HUES6 (cell line): Measurements from ENCODE around the gene ZNF560.

Experiments used
- H3K27ac ChIP-seq: 2 replicates; pipeline ENCODE4 v1.7.0; 2013; ENCODE audit warnings: low read depth, mild to moderate bottlenecking, low read length, inconsistent platforms
- H3K27me3 ChIP-seq: 2 replicates; pipeline ENCODE4 v1.6.1; 2013; ENCODE audit warnings: low read length; ENCODE audit not compliant: control insufficient read depth, insufficient read depth
- H3K36me3 ChIP-seq: 2 replicates; pipeline ENCODE4 v1.6.1; 2013; ENCODE audit warnings: low read length; ENCODE audit not compliant: control insufficient read depth, insufficient read depth
- H3K4me1 ChIP-seq: 2 replicates; pipeline ENCODE4 v1.6.1; 2013; ENCODE audit warnings: low read length; ENCODE audit not compliant: control insufficient read depth, insufficient read depth
- H3K4me3 ChIP-seq: 2 replicates; pipeline ENCODE4 v1.5.1; 2013; ENCODE audit warnings: low read depth, low read length
- H3K9ac ChIP-seq: one replicate; pipeline ENCODE4 v1.6.1; 2013; ENCODE audit warnings: mild to moderate bottlenecking, low read length
- H3K9me3 ChIP-seq: 2 replicates; pipeline ENCODE4 v1.6.1; 2013; ENCODE audit warnings: low read depth, low read length; ENCODE audit not compliant: control insufficient read depth, insufficient read depth

Gene ZNF560

GRCh38 chr19:9507285-9507684, 8.9 kb upstream of the ZNF560 start:
- no peak overlapping the region for H3K4me3 ChIP-seq
- no peak overlapping the region for H3K27ac ChIP-seq
- no peaks in the 10 kb centered on the region for H3K4me1 ChIP-seq
- no peaks in the 10 kb centered on the region for H3K36me3 ChIP-seq
- H3K27me3 ChIP-seq, result no peaks in the 10 kb centered on the region
- peaks cover 76% of the 10 kb centered on the region for H3K9me3 ChIP-seq
- H3K9ac ChIP-seq, result no peak overlapping the region

DNA sequence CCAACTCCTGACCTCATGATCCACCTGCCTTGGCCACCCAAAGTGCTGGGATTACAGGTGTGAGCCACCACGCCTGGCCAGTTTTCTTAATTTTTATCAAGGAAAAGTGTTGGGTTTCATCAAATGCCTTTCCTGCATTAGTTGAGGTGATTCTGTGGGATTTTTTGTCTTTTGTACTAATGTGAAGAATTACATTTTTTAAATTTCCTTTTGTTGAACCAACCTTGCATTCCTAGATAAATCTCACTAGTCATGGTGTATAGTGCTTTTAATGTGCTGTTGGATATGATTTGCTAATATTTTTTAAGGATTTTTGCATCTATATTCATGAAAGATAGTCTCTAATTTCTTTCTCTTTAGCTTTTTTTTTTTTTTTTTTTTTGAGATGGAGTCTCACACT, 2.4 kb upstream of the ZNF560 start:
- Histone ChIP-seq H3K4me3 (no peak overlapping the region), H3K27ac (no peak overlapping the region), H3K36me3 (no peaks in the 10 kb centered on the region), H3K27me3 (no peaks in the 10 kb centered on the region), H3K9ac (no peak overlapping the region), H3K9me3 (peaks cover 63% of the 10 kb centered on the region), H3K4me1 (no peaks in the 10 kb centered on the region)

DNA sequence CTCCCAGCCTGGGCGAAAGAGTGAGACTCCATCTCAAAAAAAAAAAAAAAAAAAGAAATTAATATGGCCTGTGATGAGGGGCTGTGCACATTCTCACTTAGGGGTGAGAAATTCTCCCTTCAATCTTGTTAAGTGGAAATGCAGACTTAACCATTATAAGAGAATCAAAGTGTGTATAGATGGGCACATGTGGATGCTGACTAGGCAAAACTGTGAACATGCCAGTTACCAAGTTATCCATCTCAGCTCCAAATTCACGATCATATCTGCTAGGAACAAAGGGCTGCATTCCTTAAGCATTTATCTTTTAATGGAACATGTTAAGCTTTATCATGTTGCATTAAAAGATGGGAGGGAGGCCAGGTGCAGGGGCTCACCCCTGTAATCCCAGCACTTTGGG, 4.3 kb downstream of the ZNF560 start:
- Histone ChIP-seq H3K9ac (no peak overlapping the region), H3K4me3 (no peak overlapping the region), H3K4me1 (no peaks in the 10 kb centered on the region), H3K36me3 (no peaks in the 10 kb centered on the region), H3K27me3 (no peaks in the 10 kb centered on the region), H3K27ac (no peak overlapping the region), H3K9me3 (peaks cover 72% of the 10 kb centered on the region)

DNA sequence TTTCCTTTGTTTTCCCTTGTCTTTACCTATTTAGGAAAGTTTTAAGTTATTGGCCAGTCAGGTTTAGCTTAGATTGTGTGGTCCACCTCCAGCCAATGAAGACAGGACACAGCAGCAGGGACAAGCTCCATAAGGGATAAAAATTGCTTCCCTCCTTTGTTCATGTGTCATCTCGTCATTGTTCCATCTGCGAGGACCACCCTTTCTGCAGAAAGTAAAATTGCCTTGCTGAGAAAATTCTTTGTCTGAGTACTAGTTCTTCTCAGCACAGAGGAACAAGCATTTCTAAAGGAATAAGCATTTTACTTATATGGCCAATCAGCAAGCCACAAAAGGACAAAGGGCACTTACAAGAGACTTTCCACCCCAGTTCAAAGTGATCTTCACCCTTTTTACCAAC, 11.4 kb downstream of the ZNF560 start:
- Histone ChIP-seq H3K9ac (no peak overlapping the region), H3K4me3 (no peak overlapping the region), H3K27ac (no peak overlapping the region), H3K36me3 (no peaks in the 10 kb centered on the region), H3K4me1 (no peaks in the 10 kb centered on the region), H3K9me3 (peaks cover 70% of the 10 kb centered on the region), H3K27me3 (no peaks in the 10 kb centered on the region)

- Histone ChIP-seq H3K27ac (no peak overlapping the region), H3K9me3 (peaks cover 59% of the 10 kb centered on the region), H3K9ac (no peak overlapping the region), H3K36me3 (no peaks in the 10 kb centered on the region), H3K4me3 (no peak overlapping the region), H3K4me1 (no peaks in the 10 kb centered on the region), H3K27me3 (no peaks in the 10 kb centered on the region)
These were observed 13.3 kb downstream of the ZNF560 start for GRCh38 chr19:9485140-9485539.

DNA sequence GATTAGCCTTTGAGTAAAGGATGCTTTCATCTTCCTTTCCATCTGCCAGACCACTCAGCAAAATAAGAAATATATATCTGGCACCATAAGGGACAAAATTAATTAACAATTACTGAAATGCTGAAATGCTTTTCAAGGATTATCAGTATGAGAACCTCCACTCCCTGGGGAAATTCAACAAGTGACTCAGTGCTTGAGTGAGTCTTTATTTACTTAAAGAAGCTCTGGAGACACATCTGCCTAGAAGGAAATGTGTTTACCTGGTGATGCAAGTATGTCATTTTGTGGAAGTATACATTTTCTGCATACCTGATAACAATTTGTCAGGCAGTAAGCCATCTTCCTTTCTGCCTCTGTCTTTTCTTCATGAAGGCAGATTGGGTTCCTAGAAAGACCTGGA, 23.4 kb downstream of the ZNF560 start:
- Histone ChIP-seq H3K27ac (no peak overlapping the region), H3K4me1 (no peaks in the 10 kb centered on the region), H3K4me3 (no peak overlapping the region), H3K36me3 (peaks cover 5% of the 10 kb centered on the region; the same call in 1 of the 2 replicates), H3K27me3 (no peaks in the 10 kb centered on the region), H3K9me3 (peaks cover 87% of the 10 kb centered on the region), H3K9ac (no peak overlapping the region)

- Histone ChIP-seq H3K9me3 (peaks cover 93% of the 10 kb centered on the region), H3K4me1 (no peaks in the 10 kb centered on the region), H3K4me3 (no peak overlapping the region), H3K36me3 (peaks cover 3% of the 10 kb centered on the region; the same call in 1 of the 2 replicates), H3K9ac (no peak overlapping the region), H3K27me3 (no peaks in the 10 kb centered on the region), H3K27ac (no peak overlapping the region)
These were observed 31.3 kb downstream of the ZNF560 start for GRCh38 chr19:9467161-9467560.

DNA sequence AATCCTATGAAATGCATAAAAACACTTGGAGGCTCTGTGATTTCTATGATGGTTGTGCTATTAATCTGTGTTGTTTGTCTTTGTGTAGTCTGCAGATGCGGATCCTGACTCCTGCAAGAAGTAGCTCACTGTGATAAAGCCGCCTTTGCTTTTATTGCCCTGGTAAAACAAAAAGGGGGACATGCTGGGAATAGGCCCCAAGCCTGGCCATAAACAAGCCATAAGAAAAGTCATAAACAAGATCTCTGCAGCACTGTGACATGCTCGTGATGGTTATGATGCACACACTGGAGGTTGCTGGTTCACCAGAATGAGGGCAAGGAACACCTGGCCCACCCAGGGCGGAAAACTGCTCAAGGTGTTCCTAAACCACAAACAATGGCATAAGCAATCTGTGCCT, 36.5 kb downstream of the ZNF560 start:
- H3K9ac ChIP-seq, result no peak overlapping the region
- H3K36me3 ChIP-seq, result no peaks in the 10 kb centered on the region
- no peak overlapping the region for H3K27ac ChIP-seq
- peaks cover 95% of the 10 kb centered on the region for H3K9me3 ChIP-seq
- H3K4me3 ChIP-seq, result no peak overlapping the region
- H3K4me1 ChIP-seq, result no peaks in the 10 kb centered on the region
- no peaks in the 10 kb centered on the region for H3K27me3 ChIP-seq

DNA sequence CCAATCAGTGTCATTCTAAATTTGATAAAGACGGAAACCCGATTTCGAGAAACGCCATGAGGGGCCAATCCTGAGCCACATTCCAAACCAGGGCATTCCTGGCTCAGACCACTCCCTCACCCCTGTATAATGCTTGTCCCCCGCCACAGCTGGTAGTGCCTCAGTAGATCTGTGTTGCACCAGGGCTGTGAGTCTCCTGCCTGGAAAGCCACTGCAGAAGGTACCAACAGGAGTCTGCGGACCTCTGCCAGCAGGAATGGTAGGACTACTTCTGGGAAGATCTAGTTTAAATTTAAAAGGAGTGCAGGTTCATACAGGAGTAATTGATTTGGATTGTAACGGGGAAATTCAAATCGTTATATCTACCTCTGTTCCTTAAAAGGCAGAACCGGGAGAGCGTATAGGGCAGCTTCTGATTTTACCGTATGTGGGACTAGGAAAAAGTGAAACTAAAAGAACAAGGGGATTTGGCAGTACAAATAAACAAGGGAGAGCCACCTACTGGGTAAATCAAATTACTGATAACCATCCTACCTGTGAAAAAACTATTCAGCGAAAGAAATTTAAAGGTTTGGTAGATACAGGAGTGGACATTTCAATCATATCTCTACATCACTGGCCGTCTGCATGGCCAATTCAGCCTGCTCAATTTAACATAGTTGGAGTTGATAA, 42.3 kb downstream of the ZNF560 start:
- Histone ChIP-seq H3K9ac (no peak overlapping the region), H3K36me3 (no peaks in the 10 kb centered on the region), H3K27me3 (no peaks in the 10 kb centered on the region), H3K27ac (no peak overlapping the region), H3K4me3 (no peak overlapping the region), H3K9me3 (peaks cover 93% of the 10 kb centered on the region), H3K4me1 (no peaks in the 10 kb centered on the region)

DNA sequence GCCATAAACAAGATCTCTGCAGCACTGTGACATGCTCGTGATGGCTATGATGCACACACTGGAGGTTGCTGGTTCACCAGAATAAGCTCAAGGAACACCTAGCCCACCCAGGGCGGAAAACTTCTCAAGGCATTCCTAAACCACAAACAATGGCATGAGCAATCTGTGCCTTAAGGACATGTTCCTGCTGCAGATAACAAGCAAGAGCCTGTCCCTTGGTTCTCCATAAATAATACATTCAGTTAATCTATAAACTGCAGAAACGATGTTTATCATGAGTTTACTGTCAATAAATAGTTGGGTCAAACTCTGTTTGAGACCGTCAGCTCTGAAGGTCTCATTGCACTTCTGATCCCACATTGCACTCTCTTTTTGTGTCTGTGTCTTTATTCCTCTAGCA, 44.5 kb downstream of the ZNF560 start:
- Histone ChIP-seq H3K27ac (no peak overlapping the region), H3K4me1 (no peaks in the 10 kb centered on the region), H3K27me3 (no peaks in the 10 kb centered on the region), H3K9ac (no peak overlapping the region), H3K9me3 (peaks cover 91% of the 10 kb centered on the region), H3K4me3 (no peak overlapping the region), H3K36me3 (no peaks in the 10 kb centered on the region)

- Histone ChIP-seq H3K36me3 (no peaks in the 10 kb centered on the region), H3K9ac (no peak overlapping the region), H3K9me3 (peaks cover 83% of the 10 kb centered on the region), H3K4me3 (no peak overlapping the region), H3K27ac (no peak overlapping the region), H3K27me3 (no peaks in the 10 kb centered on the region), H3K4me1 (no peaks in the 10 kb centered on the region)
These were observed 53.4 kb downstream of the ZNF560 start for GRCh38 chr19:9445037-9445436.
